22Rv1 (cell line): ENCODE measurements around the gene IGSF21.

ENCODE experiments used
- CTCF ChIP-seq: fragments of 450-650 bp; IDR thresholded peaks from 2 replicates; pipeline ENCODE4 v1.5.1; 2017; ENCODE audit warnings: mild to moderate bottlenecking
- ZFX ChIP-seq: fragments of 450-650 bp; IDR thresholded peaks from 2 replicates; pipeline ENCODE4 v1.6.1; 2017; ENCODE audit warnings: antibody characterized with exemption, borderline replicate concordance

GRCh38 chr1:18160290-18160942 lies 52.8 kb downstream of the IGSF21 start:
- TF ChIP-seq CTCF, result no peak
- no peak for TF ChIP-seq ZFX
